GM19455 (cell line): Measurements from ENCODE around the gene FKBP10.
"Not testable (repeated sequence)": the region's sequence is repeated elsewhere in the genome, so short reads cannot be mapped to it uniquely, and the experiment has no call there.

ENCODE experiments used
- ATAC-seq: cut with Tn5 transposase; IDR thresholded peaks from one replicate; pipeline ENCODE4 v1.9.1; 2021; ENCODE audit not compliant: unreplicated experiment

The FKBP10 gene

GRCh38 chr17:41812381-41813151 is at the start of gene FKBP10:
Gene FKBP10, plus strand, starts transcription at chr17:41813004. Its CDS starts 31 bp downstream, at chr17:41813035.
- no peak for ATAC-seq

GRCh38 chr17:41763327-41763726 is 49.5 kb upstream of the FKBP10 start:
- ATAC-seq: no peak

- ATAC-seq: no peak
Measured at GRCh38 chr17:41766135-41766534, 46.7 kb upstream of the FKBP10 start.

GRCh38 chr17:41767324-41768042 is 45.3 kb upstream of the FKBP10 start:
- no peak for ATAC-seq

GRCh38 chr17:41768682-41769288 is 44.0 kb upstream of the FKBP10 start:
- no peak for ATAC-seq

GRCh38 chr17:41769346-41769862 is 43.4 kb upstream of the FKBP10 start:
- no peak for ATAC-seq

GRCh38 chr17:41769985-41770384 is 42.8 kb upstream of the FKBP10 start:
- ATAC-seq: no peak

GRCh38 chr17:41771389-41772206 is 41.2 kb upstream of the FKBP10 start:
- no peak for ATAC-seq

- no peak for ATAC-seq
Measured at GRCh38 chr17:41772218-41772585, 40.6 kb upstream of the FKBP10 start.

GRCh38 chr17:41772586-41773189 is 40.1 kb upstream of the FKBP10 start:
- no peak for ATAC-seq

GRCh38 chr17:41773190-41773588 is 39.6 kb upstream of the FKBP10 start:
- no peak for ATAC-seq

GRCh38 chr17:41773731-41774193 is 39.0 kb upstream of the FKBP10 start:
- ATAC-seq: no peak

GRCh38 chr17:41775394-41776226 is 37.2 kb upstream of the FKBP10 start:
- no peak for ATAC-seq

- ATAC-seq: not testable (repeated sequence)
Measured at GRCh38 chr17:41776262-41776900, 36.4 kb upstream of the FKBP10 start.

GRCh38 chr17:41777157-41777573 is 35.6 kb upstream of the FKBP10 start:
- no peak for ATAC-seq

- no peak for ATAC-seq
Measured at GRCh38 chr17:41777574-41778188, 35.1 kb upstream of the FKBP10 start.

- ATAC-seq: no peak
Measured at GRCh38 chr17:41779954-41780353, 32.9 kb upstream of the FKBP10 start.

GRCh38 chr17:41781404-41782110 is 31.2 kb upstream of the FKBP10 start:
- ATAC-seq: no peak
